ENCODE measurements around the gene MYO9A.
"Not testable (repeated sequence)": the region's sequence is repeated elsewhere in the genome, so short reads cannot be mapped to it uniquely, and the experiment has no call there.

The MYO9A gene

DNA sequence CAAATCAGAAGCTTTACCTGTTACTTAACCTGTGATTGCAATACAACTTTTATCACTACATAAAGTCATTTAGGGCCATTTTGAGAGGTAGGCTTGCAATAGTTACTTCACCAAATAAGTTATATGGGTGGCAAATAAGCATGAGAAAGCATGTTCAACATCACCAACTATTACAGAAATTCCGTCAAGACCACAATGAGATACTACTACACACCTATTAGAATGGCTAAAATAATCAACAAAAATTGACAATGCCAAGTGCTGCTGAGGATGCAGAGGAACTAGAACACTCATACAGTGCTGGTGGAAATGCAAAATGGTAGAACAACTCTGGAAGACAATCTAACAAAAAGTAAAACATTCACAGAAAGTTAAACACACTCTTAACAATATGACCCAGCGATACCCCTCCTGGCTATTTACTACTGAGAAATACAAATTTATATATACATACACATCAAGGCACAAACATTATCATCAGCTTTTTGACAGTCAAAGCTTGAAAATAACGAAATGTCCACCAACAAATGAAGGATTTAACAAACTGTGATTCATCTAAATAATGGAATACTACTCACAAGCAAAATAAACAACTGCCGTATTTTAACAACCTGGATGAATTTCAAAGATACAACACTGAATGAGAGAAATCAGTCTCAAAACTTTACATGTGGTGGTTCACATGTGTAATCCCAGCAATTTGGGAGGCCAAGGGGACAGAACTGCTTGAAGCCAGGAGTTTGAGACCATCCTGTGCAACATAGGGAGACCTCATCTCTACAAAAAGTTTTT, 82.9 kb downstream of the MYO9A start:
- DNase-seq, result no peak

DNA sequence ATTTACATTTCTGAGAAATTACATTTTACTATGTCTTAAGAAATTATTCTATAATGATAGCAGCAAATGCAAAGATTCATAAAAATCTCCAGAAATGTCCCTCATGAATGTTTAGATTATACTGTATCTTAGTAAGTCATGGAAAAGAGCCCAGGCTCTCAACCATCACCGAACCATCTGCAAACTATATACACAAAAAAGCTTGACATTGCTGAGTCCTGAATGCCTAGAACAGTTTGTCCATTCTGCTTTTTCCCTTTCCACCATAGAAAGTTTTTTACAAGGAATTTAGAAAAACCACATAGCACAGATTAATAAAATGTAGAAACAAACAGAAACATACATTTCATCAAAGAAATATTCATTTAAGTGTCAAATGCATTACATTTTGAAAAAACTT, 83.6 kb downstream of the MYO9A start:
- no peak for DNase-seq

DNA sequence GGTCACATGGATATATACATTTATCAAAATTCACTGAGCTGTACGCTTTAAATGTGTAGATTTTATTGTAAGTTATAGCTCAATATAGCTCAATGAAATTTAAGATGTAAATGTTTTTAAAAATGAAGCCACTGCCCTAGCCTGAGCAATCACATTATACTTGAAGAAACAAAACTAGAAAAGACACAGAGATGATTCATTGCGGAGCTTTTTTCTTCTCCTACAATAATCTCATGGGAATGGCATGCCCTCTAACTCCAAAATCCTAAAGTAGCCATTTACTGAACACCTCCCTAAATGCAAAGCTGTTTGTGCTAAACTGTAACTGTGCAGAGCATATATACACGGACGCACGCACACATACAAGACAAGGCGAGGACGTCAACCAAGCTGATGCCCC, 84.2 kb downstream of the MYO9A start:
- DNase-seq, result no peak

DNA sequence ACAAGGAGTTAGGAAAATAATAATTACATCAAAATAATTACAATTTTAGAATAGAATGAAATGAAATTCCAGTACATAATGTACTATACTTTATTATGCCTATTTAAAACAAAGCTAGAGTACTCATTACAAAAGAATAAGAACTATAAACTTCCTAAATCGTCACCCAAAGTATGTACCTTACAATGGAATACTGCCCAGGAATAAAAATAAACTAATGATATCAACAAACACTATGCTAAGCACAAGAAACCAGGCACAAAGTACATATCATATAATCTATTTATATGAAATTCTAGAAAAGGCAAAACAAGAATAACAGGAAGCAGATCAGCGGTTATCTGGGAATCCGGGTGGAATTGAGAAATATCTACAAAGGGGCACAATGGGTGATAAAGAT, 84.7 kb downstream of the MYO9A start:
- DNase-seq, result no peak

DNA sequence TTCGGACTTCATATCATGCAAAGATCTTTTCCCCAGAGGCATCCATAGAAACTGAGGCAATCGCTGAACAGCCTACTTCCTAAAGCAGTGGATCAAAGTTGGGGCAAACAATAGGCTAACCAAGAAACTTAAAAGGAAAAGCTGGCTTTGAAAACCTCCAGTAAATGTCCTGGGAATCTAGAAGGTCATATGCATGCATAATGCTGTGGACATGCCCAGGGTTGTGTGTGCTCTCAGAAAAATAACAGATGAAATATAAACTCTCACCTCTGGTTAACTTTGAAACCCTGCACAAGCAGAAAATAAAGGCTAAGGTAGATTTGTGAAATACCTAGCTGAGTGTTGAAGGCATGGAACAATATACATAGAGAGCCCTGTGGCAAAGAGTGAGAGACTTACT, 96.3 kb downstream of the MYO9A start:
- DNase-seq, result no peak

DNA sequence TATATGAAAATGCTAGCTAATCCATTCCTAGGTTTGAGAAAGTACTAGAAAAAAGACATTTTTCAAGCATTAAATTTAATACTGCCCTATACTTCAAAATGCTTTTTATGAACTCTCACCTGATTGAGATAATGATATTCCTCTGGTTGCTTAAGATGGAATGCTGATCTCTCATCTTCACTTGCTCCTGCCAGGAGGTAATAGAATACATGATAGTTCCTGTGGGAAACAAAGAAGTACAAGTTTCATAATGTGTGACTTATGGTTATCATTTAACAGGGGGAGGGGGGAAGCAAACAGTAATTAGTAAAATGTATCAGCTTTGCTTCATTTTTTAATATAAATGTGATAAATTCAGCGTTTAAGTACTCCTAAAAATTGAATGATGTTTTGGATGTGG, 97.2 kb downstream of the MYO9A start:
- DNase-seq, result no peak

DNA sequence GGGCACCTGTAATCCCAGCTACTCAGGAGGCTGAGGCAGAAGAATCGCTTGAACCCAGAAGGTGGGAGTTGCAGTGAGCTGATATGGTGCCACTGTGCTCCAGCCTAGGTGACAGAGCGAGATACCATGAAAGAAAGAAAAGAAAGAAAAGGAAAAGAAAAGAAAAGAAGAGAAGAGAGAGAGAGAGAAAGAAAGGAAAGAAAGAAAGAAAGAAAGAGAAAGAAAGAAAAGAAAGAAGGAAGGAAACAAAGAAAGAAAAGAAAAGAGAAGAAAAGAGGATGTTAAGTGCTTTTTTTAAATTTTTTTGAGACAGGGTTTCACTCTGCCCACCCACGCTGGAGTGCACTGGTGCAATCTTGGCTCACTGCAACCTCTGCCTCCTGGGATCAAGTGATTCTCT, 103.4 kb downstream of the MYO9A start:
- DNase-seq, result not testable (repeated sequence)

DNA sequence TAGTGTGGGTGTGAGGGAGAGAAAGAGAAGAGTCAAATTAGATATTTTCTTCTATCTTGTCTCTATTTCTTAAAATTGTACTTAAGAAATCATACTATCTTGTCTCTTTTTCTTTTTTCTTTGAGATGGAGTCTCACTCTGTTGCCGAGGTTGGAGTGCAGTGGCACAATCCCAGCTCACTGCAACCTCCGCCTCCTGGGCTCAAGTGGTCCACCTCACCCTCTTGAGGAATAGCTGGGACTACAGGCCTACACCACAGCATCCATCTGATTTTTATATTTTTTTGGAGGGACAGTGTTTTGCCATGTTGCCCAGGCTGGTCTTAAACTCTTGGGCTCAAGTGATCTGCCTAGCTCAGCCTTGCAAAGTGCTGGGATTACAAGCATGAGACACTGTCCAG, 104.2 kb downstream of the MYO9A start:
- DNase-seq, result no peak

DNA sequence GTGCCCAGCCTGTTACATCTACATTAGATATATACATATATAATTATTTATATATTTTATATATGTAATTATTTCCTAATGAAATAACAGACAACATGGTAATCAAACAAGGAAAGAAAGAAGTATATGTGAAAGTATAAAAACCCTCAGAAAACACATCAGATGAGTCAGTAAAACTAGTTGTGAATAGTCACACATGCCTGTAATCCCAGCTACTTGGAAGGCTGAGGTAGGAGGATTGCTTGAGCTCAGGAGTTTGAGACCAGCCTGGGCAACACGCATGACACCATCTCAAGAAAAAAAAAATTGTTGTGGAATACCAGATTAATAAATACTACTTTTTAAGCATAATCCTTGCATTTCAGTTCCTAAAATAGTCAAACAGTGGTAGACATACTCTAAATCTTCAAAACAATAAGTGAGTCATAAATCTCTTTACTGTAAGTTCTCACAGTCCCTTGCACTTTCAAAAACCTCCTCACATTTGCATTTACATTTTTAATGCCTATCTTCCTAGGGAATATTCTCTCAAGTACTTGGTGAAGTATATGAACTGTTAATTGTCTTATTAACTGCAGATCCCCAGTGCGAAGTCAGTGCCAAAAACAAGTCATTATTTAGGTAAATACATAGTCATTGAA, 106.5 kb downstream of the MYO9A start:
- no peak for DNase-seq

DNA sequence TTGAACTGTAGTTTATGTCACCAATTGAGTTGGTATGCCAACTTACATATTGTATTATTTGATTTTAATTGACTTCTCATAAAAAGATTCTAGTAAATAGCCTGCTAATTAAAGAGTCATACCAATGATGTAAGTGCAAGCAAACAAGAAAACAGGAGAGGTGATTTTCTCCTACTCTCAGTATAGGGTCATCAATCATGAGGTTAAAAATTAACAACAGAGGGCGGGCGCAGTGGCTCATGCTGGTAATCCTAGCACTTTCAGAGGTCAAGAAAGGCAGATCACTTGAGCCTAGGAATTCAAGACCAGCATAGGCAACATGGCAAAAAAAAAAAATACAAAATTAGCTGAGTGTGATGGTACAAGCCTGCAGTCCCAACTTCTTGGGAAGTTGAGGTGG, 108.7 kb downstream of the MYO9A start:
- DNase-seq, result peak; percentile 73

DNA sequence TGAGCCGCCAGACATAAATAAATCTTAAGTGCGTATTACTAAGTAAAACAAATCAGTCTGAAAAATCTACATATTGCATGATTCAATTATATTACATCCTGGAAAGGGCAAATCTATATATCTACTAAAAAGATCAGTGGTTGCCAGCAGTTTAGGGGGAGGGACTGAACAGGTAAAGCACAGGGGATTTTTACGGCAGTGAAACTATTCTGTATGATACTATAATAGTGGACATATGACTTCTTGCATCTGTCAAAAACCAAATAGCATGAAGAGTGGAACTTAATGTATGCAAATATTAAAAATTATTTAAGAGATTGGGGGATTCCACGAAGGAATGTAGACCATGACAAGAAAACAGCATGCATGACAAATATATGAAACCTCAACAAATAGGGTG, 111.6 kb downstream of the MYO9A start:
- no peak for DNase-seq

DNA sequence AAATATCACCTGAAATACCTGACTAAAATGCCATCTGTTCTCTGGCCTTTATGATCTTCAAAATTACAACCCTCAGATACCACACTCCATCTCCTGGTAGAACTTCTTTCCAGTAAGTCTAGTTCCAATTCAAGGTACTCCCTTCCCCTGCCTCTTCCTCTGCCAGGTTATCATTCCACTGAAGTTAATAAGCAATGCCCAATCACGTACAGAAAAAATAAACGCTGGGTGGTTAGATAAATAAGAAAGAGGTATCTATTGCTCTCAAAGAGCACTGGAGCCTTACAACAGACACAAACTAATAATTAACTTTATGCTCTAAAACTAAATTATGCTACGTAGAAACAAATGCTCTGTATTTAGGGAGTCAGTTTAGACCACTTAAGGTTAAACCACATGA, 112.5 kb downstream of the MYO9A start:
- DNase-seq, result no peak

DNA sequence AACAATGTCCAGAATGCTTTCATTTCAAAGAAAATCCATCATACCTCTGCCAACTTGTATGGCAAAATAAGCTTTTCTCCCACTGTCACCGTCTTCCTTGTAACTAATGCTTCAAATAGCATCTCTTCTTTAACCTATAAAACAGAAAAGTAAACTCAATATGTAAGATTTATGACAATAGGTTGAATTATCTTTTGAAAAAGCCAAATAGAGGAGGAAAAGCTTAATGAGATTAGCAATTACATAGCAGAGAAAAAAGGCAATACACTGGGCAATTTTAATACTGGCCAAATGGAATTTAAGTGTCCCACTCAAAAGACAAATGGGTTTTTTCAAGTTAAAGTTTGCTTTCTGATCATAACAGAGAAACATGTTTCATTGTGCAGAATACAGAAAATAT, 118.1 kb downstream of the MYO9A start:
- no peak for DNase-seq

DNA sequence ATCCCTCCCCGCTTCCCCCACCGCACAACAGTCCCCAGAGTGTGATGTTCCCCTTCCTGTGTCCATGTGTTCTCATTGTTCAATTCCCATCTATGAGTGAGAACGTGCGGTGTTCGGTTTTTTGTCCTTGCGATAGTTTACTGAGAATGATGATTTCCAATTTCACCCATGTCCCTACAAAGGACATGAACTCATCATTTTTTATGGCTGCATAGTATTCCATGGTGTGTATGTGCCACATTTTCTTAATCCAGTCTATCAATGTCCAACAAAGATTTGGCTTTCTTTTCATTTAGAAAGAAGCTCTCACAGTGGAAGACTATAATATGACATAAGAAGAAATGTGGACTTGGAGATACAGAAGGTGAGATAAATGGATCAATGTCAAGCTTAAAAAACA, 119.2 kb downstream of the MYO9A start:
- DNase-seq, result not testable (repeated sequence)

DNA sequence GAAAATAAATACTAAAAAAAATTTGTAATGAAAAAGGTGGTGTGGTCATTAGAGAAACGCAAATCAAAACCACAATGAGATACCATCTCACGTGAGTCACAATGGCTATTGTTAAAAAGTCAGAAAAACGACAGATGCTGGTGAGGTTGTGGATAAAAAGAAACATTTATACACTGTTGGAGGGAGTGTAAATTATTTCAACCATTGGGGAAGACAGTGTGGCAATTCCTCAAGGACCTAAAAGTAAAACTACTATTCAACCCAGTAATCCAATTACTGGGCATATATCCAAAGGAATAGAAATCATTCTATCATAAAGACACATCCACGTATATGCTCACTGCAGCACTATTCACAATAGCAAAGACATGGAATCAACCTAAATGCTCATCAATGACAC, 120.3 kb downstream of the MYO9A start:
- no peak for DNase-seq

DNA sequence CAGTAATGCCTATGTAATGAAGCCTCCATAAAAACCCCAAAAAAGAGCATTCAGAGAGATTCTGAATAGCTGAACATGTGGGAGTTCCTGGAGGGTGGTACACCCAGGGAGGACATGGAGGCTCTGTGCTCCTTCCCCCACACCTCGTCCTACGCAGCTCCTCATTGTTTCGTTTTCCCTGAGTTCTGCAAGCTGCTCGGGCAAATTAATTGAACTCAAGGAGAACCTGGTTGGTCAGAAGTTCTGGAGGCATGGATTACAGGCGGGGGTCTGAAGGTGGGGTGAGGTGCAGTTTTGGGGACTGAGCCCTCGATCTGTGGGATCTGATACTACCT, 142.2 kb downstream of the MYO9A start:
- DNase-seq, result no peak

DNA sequence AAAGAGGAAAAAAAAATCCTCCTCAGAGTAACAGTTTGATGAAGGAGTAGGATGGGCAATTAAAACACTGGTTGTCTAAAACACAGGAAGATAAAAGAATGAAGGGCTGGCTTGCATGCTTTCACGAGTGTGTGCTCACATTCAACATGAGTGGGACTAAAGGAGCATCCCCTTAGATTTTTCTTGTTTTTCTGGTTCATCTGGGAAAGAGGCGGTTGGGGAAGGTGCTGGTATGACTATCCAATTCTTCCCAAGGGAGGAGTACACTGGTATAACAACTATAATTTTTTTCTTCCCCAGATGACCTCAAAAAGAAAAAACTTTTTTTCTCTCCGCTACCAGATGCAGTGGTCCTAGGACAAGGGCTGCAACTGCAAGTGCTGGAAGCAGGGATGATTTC, 143.7 kb downstream of the MYO9A start:
- no peak for DNase-seq

DNA sequence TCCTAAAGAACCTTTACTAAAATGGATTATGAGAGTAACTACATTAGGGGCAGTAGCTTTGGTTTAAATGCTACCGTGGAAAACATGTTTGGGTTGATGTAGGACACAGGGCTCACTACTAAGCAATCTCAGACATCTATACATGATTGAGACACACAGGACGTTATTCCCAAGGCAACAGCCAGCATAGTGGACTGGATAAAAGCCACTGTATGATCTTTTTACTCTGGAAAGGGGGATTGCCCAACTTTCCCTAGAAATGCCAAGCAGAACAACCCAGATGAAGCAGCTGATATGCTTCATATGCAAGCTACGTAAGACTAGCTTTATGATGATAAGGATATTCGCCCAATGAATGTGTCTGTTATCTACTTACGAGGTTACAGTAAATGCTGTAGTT, 144.6 kb downstream of the MYO9A start:
- no peak for DNase-seq

DNA sequence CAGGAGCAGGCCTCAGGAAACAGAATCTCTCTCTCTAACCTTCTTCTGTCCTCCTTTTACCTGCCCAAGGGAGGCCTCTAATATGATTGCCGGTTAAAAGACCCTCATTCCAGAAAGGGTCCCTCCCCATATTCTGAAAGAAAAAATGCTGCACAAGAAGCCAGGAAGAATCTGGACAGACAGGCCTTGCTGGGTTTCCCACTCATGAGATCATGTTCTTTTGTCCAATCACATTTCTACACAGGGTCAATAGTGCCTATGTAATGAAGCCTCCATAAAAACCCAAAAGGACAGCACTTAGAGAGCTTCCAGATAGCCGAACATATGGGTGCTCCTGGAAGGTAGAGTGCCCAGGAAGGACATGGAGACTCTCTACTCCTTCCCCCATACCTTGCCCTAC, 146.0 kb downstream of the MYO9A start:
- DNase-seq, result no peak

DNA sequence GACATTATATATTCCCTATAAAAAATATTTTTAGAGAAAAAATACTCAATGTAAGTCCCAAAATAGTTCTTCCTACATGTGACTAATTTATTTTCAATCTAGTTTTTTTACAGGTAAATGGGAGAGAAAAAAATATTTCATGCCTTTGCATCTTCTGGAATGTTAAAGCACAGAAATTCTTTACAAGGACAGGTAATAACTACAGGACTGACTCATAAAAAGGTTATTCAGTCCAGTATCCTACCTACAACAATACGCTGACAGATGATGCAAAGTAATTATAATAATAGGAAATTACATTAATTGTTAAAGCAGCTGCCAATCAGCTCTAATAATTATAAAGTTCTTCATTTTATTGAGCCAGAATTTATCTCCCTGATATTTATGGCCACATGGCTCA, 147.5 kb downstream of the MYO9A start:
- DNase-seq, result no peak

DNA sequence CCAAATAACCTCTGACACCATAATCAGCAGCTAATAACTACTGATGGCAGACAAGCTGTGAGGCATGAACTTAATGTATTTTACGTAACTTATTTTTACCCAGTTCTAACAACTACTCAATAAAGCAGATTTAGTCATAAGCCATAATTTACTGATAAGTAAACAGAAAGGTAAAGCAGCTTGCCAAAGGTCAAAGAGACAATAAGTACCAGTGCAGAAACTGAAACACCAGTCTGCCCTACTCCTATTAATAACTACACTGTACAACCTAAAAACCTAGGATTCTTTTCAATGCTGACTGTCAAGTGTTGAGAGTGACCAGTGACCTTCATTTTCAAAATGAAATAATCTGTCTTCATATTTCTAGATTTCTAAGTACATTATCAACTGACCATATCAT, 155.4 kb downstream of the MYO9A start:
- no peak for DNase-seq

DNA sequence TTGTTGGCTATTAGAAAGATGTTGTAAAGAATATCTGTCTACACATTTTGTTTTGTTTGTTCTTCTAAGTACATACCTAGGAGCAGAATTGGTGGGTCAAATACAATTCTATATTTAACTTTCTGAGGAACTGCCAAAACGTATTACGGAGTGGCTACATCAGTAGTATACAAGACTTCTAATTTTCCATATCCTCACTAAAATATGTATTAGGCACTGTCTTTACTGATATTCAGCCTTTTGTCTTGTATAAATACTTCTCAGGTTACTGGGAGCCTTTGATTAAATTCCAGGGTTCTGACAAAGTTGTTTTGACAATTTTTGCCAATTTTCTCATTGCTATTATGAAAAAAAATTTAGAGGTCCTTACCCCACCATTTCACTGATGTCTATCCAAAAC, 160.9 kb downstream of the MYO9A start:
- DNase-seq, result no peak

DNA sequence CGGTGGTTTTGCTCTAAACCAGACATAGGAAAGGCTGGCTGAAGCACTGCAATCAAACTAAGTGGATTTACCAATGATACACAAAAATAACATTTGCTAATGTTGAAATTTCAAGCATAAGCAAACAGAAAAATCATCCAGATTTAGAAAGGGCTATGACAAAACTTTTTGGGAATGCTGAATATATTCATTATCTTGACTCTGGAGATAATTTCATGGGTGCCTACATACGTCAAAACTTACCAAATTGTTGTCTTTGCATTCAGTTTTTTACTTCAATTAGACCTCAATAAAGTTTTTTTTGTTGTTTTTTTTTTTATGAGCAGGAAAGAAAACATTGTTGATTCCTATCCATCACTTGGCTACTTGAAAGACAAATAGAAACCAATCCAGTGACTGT, 166.8 kb downstream of the MYO9A start:
- no peak for DNase-seq

DNA sequence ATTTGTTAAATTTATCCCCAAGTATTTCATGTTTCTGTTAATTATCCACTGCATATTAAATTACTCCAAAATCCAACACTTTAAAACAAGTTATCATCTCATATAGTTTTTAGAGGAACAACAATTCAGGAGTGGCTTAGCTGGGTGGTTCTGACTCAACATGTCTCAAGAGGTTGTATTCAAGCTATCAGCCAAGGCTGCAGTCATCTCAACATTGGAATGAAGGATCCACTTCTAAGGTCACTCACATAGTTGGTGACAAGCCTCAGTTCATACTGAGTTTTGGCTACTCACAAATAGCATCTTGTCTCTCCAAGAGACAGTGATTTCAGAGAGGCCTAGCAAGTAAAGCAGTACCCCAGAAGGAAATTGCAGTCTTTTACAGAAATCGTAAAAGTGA, 172.9 kb downstream of the MYO9A start:
- no peak for DNase-seq

DNA sequence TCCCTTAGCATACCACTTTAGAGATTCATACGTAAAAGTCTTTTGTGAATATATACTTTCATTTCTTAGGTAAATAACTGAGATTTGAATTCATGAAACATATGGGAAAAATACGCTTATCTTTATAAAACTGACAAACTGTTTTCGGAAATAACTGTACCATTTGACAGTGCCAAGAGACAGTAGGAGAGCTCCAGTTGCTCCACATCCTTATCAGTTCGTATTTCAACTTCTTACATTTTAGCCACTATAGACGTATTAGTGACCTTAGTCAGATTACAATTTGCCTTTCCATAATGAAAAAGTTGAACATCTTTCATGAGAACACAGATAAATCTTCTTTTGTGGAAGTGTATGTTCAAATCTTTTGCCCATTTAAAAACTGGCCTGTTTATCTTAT, 174.1 kb downstream of the MYO9A start:
- no peak for DNase-seq

Data from DMS53 (cell line).